Spleen (tissue), 11 donors: Measurements from ENCODE around the gene DOCK9. TPM values are rescaled to one million over a fixed set of nuclear protein-coding genes. Genes with fewer than 3 reads are reported as not detected.

Source experiments
- DNase-seq: peaks from one replicate; pipeline ENCODE4 v3.0.0-alpha.2; 2020
- H3K27ac ChIP-seq, 8 donors: fragments of 200-600 bp; sonication (generic) in 7 of 8; 1 replicate in 4 of 8; 2 replicates in 4 of 8; pipeline versions ENCODE4 v1.5.0 to v1.8.0; 2016 to 2021; ENCODE audit warnings: inconsistent platforms in 4 of 8, mild to moderate bottlenecking in 4 of 8, moderate library complexity in 1 of 8
- H3K27me3 ChIP-seq, 7 donors: fragments of 200-600 bp; sonication (generic) in 6 of 7; replicated peaks in 1 of 7; 1 replicate in 4 of 7; 2 replicates in 3 of 7; pipeline versions ENCODE4 v1.5.0 to v1.8.0; 2016 to 2021; ENCODE audit warnings: inconsistent platforms in 3 of 7, mild to moderate bottlenecking in 1 of 7
- H3K36me3 ChIP-seq, 6 donors: fragments of 200-600 bp; sonication (generic) in 5 of 6; 1 replicate in 4 of 6; 2 replicates in 2 of 6; pipeline versions ENCODE4 v1.5.0 to v1.8.0; 2016 to 2021; ENCODE audit warnings: inconsistent platforms in 2 of 6
- H3K4me1 ChIP-seq, 6 donors: fragments of 200-600 bp; sonication (generic) in 5 of 6; 1 replicate in 3 of 6; 2 replicates in 3 of 6; pipeline versions ENCODE4 v1.5.0 to v1.8.0; 2016 to 2021; ENCODE audit warnings: inconsistent platforms in 3 of 6
- H3K4me3 ChIP-seq, 8 donors: fragments of 200-600 bp; sonication (generic) in 7 of 8; 1 replicate in 4 of 8; 2 replicates in 4 of 8; pipeline versions ENCODE4 v1.5.0 to v1.8.0; 2016 to 2021; ENCODE audit warnings: inconsistent platforms in 4 of 8, mild to moderate bottlenecking in 4 of 8, moderate library complexity in 2 of 8
- H3K9me3 ChIP-seq, 8 donors: fragments of 200-600 bp; sonication (generic) in 7 of 8; 1 replicate in 4 of 8; 2 replicates in 4 of 8; pipeline versions ENCODE4 v1.5.0 to v1.8.0; 2016 to 2021; ENCODE audit warnings: inconsistent platforms in 4 of 8
- POLR2A ChIP-seq, 3 donors: fragments of 450-650 bp; IDR thresholded peaks; one replicate each; pipeline ENCODE4 v1.5.1; 2017; ENCODE audit warnings: antibody characterized with exemption in 3 of 3, mild to moderate bottlenecking in 1 of 3
- POLR2AphosphoS5 ChIP-seq, 3 donors: sonication (generic); formaldehyde crosslinking; IDR thresholded peaks; one replicate each; pipeline ENCODE4 v1.5.1; 2017; ENCODE audit warnings: antibody characterized with exemption in 3 of 3
- WGBS, 5 donors: extraction: QIAGEN DNeasy Blood & Tissue Kit in 3 of 5; methylation state at CpG; one replicate each; pipeline versions ENCODE4 v1.1.5 to v1.1.7; 2013 to 2018; 5-methylcytosine and 5-hydroxymethylcytosine counted together
- intact Hi-C: fragments of 100-400 bp; cut with DNase I; formaldehyde crosslinking; loops from one replicate; pipeline ENCODE4 v1.15.0; 2023; ENCODE audit warnings: low total_unique reads
- polyA plus RNA-seq, 3 donors: library from polyadenylated mRNA; stranded (reverse); fragments of 200-250 nt; gene quantifications; one replicate each; pipeline ENCODE4 v1.2.1, GENCODE V29; 2013
- small RNA-seq, 4 donors: library from RNA; depleted of rRNA; stranded (forward); fragments of <200 nt; gene quantifications; one replicate each; pipeline ENCODE3, GENCODE V24; 2016
- total RNA-seq, 7 donors: library from RNA; depleted of rRNA in 3 of 7; stranded (reverse); fragments of >200 nt in 3 of 7; fragmentation: NEBNext Ultra II Directional in 4 of 7; extraction: Animal tissue kit (Norgen Biotek cat#: 25700) in 4 of 7; gene quantifications; one replicate each; pipeline versions ENCODE4 v1.1.0 to v1.2.1, GENCODE V29; 2016 to 2021
- TF ChIP-seq, protein P1 (sequence below), 11 experiments: fragments of 200-600 bp in 7 of 11; fragments of 450-650 bp in 4 of 11; sonication (generic) in 4 of 11; IDR thresholded peaks in 8 of 11; conservative IDR thresholded peaks in 3 of 11; 1 replicate in 7 of 11; 2 replicates in 4 of 11; pipeline versions ENCODE4 v1.4.0 to v1.8.0; 2016 to 2021; ENCODE audit warnings: antibody characterized with exemption in 11 of 11, inconsistent platforms in 4 of 11, mild to moderate bottlenecking in 1 of 11
- donor health status: healthy with polysubstance abuse.
- donor health status: DM: no; HTN: no; CAD: no; lungs with moderate emphysema.
- donor health status: DM: no; HTN: no; CAD: no.
- donor health status: Bipolar disorder and iron deficiency.
- donor health status: healthy.
- donor health status: DM: no; HTN: no; CAD: no.
- donor health status: DM: yes; HTN: yes; CAD: no.

Gene DOCK9
- total and polyA plus RNA-seq, 10 donors, result 6.9 to 53.3 (median 47.6) TPM

DNA sequence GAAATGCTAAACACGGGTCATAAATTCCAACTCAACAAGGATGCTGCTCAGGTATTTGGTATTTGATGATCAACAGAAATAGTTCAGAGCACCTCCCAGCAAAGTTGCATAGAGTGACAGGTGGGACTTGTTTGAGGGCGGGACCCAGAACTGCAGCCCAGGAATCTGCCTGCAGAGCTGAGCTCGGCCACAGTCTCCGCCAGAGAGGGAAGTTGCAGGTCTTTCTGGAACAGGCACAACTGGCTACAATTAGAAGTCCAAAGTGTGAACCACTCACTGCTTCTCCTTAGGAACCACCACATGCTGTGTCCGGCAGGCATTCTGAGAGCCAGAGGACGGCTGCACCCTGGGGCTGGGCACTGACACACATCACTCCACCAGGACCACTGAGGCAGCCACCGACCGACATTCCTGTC is 226.5 kb downstream of the DOCK9 start:
- Histone ChIP-seq H3K27me3 (peaks cover 0 to 63% (median 27%) of the 10 kb centered on the region in 7 donors), H3K4me3 (peak overlapping the region in 1 of 8 donors; percentile 32), H3K9me3 (peaks cover 0 to 19% (median 2%) of the 10 kb centered on the region in 8 donors), H3K27ac (no peak overlapping the region), H3K4me1 (peaks cover 0 to 14% (median 12%) of the 10 kb centered on the region in 6 donors), H3K36me3 (no peaks in the 10 kb centered on the region)
- 30 to 50% (median 43%) methylated on average over 5 to 8 of the region's 8 CpGs for WGBS, 5 donors
- intact Hi-C loops, result no loop called here
- TF ChIP-seq POLR2A (IDR thresholded peaks at IDR 0.05), result no peak
- TF ChIP-seq, protein P1, sequence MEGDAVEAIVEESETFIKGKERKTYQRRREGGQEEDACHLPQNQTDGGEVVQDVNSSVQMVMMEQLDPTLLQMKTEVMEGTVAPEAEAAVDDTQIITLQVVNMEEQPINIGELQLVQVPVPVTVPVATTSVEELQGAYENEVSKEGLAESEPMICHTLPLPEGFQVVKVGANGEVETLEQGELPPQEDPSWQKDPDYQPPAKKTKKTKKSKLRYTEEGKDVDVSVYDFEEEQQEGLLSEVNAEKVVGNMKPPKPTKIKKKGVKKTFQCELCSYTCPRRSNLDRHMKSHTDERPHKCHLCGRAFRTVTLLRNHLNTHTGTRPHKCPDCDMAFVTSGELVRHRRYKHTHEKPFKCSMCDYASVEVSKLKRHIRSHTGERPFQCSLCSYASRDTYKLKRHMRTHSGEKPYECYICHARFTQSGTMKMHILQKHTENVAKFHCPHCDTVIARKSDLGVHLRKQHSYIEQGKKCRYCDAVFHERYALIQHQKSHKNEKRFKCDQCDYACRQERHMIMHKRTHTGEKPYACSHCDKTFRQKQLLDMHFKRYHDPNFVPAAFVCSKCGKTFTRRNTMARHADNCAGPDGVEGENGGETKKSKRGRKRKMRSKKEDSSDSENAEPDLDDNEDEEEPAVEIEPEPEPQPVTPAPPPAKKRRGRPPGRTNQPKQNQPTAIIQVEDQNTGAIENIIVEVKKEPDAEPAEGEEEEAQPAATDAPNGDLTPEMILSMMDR (IDR thresholded peaks at IDR 0.05 in 8 of 11, conservative IDR thresholded peaks at IDR 0.05 in 3 of 11), result no peak
- TF ChIP-seq POLR2AphosphoS5 (IDR thresholded peaks at IDR 0.05), result no peak
- no peak for DNase-seq

DNA sequence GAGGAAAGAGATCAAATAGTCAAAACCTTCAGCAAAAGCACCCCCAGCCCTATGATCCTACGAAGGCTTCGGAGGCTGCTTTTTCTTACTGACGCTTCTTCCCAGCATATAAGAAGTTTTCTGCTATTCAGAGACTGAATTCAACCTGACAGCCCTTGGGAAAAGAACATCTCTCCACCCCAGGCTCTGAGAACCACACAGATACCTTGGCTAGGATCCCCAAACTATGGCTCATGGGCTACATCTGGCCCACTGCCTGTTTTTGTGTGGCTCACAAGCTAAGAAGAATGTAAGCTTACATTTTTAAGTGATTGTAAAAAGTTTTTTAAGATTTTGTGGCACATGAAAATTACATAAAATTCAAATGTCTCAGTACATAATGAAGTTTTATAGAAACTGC is 228.4 kb downstream of the DOCK9 start:
- H3K4me1 ChIP-seq, result peaks cover 0 to 14% (median 12%) of the 10 kb centered on the region in 6 donors
- peaks cover 0 to 17% (median 2%) of the 10 kb centered on the region in 8 donors for H3K9me3 ChIP-seq
- H3K27me3 ChIP-seq, result peaks cover 0 to 50% (median 27%) of the 10 kb centered on the region in 7 donors
- H3K27ac ChIP-seq, result no peak overlapping the region
- intact Hi-C loops, result no loop called here
- TF ChIP-seq, protein P1 (IDR thresholded peaks at IDR 0.05 in 8 of 11, conservative IDR thresholded peaks at IDR 0.05 in 3 of 11), result no peak
- no peak for TF ChIP-seq POLR2A (IDR thresholded peaks at IDR 0.05)
- no peak for TF ChIP-seq POLR2AphosphoS5 (IDR thresholded peaks at IDR 0.05)
- H3K36me3 ChIP-seq, result no peaks in the 10 kb centered on the region
- 58 to 80% (median 65%) methylated on average over 3 of the region's 3 CpGs for WGBS, 5 donors
- no peak for DNase-seq
- no peak overlapping the region for H3K4me3 ChIP-seq

DNA sequence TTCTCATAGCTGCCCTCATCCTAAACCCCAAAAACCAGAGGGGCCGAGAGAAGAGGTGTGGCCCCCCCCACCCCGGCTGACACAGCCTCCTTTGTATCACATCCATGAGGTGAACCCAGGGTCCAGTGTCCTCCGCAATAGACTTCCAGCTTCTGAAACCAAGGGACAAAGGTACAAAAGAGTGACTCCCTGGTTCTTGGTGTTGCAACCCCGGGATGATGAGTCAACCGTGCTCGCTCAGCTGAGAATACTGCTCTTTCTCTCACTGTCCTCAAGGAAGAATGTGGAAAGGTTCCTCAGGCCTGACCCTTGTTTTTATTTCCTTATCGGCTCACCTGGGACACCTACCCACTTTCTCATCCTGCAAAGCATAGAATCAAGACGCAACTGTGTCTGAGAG is 230.9 kb downstream of the DOCK9 start:
- H3K27ac ChIP-seq, result no peak overlapping the region
- DNase-seq, result no peak

More for the DNA sequence above, 230.9 kb downstream of the DOCK9 start:
- Histone ChIP-seq H3K36me3 (no peaks in the 10 kb centered on the region), H3K4me1 (peaks cover 0 to 5% (median 3%) of the 10 kb centered on the region in 6 donors), H3K9me3 (no peaks in the 10 kb centered on the region), H3K27me3 (peaks cover 0 to 27% (median 12%) of the 10 kb centered on the region in 7 donors), H3K4me3 (no peak overlapping the region)
- 83 to 97% (median 92%) methylated on average over 8 of the region's 8 CpGs for WGBS, 5 donors
- intact Hi-C loops, result no loop called here
- TF ChIP-seq POLR2AphosphoS5 (IDR thresholded peaks at IDR 0.05) (no peak), POLR2A (IDR thresholded peaks at IDR 0.05) (no peak)
- TF ChIP-seq, protein P1 (IDR thresholded peaks at IDR 0.05 in 8 of 11, conservative IDR thresholded peaks at IDR 0.05 in 3 of 11), result no peak

Small RNA genes within 50 kb of the gene (small RNA-seq; reads per million reads assigned to genes)
- 0 reads per million in 4 donors for gene AL161420.1
- 0 reads per million in 4 donors for gene RNU6-83P

Other genes with a start within 250 kb of the DOCK9 start
- not detected for gene SLC15A1, start 225.4 kb downstream of the DOCK9 start, total RNA-seq
- under 1 TPM in 2 of 3 donors, not detected in 1; 0.03 TPM for gene SLC15A1, start 225.4 kb downstream of the DOCK9 start, polyA plus RNA-seq
- gene UBAC2, start 222.8 kb upstream of the DOCK9 start, total RNA-seq, result 10 to 100 TPM; 62.8 to 82.1 (median 72.3) TPM
- 10 to 100 TPM; 49.3 to 57.3 (median 50.4) TPM for gene UBAC2, start 222.8 kb upstream of the DOCK9 start, polyA plus RNA-seq